ENCODE data around the gene GLI2.

The GLI2 gene

GRCh38 chr2:120776649-120777048, 41.0 kb downstream of the GLI2 start:
- H3K36me3 ChIP-seq (ENCODE audit: insufficient read depth, low read length) = no peaks in the 10 kb centered on the region
- TF ChIP-seq EZH2 (IDR thresholded peaks at IDR 0.05) = no peak
- no peak for TF ChIP-seq POLR2AphosphoS5 (IDR thresholded peaks at IDR 0.05; ENCODE audit: borderline replicate concordance, low read depth, low read length)
- no peak for TF ChIP-seq FOXP2 (optimal IDR thresholded peaks at IDR 0.05; ENCODE audit: control extremely low read depth, extremely low read length, insufficient read depth)

DNA sequence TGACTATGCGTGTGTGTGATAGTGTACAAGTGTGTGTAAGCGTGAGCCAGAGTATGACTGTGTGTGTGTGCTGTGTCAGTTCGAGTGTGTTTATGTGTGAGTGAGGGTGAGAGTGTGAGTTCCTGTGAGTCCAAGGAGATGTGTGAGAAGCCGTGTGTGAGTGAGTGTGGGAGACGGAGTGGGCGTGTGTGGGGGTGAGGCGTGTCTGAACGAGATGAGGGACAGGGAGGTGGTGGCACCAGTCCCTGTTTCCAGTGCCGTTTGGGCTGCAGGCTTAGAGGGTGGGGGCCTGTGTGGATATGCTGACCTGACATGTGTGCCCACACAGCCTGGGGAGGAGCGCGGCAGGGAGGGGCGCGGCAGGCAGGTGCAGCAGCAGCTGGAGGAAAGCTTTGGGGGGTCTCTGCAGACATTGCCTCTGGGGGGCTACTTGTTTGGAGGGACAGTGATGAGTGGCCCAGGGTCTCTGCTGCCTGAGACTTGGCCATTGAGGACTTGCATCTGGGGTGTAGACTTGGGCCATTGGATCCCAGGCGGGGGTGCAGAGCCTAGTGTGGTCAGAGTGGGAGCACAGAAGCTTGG, 41.6 kb downstream of the GLI2 start:
- H3K9ac ChIP-seq (ENCODE audit: insufficient read length) = no peak overlapping the region
- no peaks in the 10 kb centered on the region for H3K9me3 ChIP-seq (ENCODE audit: low read depth, low read length)
- TF ChIP-seq EZH2 (IDR thresholded peaks at IDR 0.05) (no peak), POLR2AphosphoS5 (IDR thresholded peaks at IDR 0.05; ENCODE audit: borderline replicate concordance, low read depth, low read length) (no peak), FOXP2 (optimal IDR thresholded peaks at IDR 0.05; ENCODE audit: control extremely low read depth, extremely low read length, insufficient read depth) (no peak)
- no peak overlapping the region for H3K27ac ChIP-seq
- no peak overlapping the region for H3K4me3 ChIP-seq
- DNase-seq (ENCODE audit: low read depth, low spot score) = no peak
- H3K36me3 ChIP-seq (ENCODE audit: insufficient read depth, low read length) = no peaks in the 10 kb centered on the region

More at GRCh38 chr2:120776649-120777048, 41.0 kb downstream of the GLI2 start:
- no peak overlapping the region for H3K27ac ChIP-seq
- no peak for DNase-seq (ENCODE audit: low read depth, low spot score)
- no peak overlapping the region for H3K9ac ChIP-seq (ENCODE audit: insufficient read length)
- no peak overlapping the region for H3K4me3 ChIP-seq
- no peaks in the 10 kb centered on the region for H3K9me3 ChIP-seq (ENCODE audit: low read depth, low read length)

DNA sequence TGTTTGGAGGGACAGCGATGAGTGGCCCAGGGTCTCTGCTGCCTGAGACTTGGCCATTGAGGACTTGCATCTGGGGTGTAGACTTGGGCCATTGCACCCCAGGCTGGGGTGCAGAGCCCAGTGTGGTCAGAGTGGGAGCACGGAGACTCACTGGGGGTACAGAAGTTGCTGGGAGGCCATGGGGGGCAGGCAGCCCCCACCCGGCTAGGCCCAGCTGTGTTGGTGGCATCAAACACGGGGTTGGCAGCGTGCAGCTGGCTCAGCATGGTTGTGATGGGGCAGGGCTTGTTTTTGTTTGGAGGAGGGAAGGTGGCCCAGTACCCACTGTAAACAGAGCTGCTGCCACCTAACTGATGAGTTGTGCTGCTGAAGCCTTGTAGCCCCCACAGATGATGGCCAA, 42.1 kb downstream of the GLI2 start:
- Histone ChIP-seq H3K36me3 (ENCODE audit: insufficient read depth, low read length) (no peaks in the 10 kb centered on the region), H3K9me3 (ENCODE audit: low read depth, low read length) (no peaks in the 10 kb centered on the region), H3K4me3 (no peak overlapping the region), H3K27ac (no peak overlapping the region), H3K9ac (ENCODE audit: insufficient read length) (no peak overlapping the region)
- DNase-seq (ENCODE audit: low read depth, low spot score) = no peak
- TF ChIP-seq FOXP2 (optimal IDR thresholded peaks at IDR 0.05; ENCODE audit: control extremely low read depth, extremely low read length, insufficient read depth) (no peak), POLR2AphosphoS5 (IDR thresholded peaks at IDR 0.05; ENCODE audit: borderline replicate concordance, low read depth, low read length) (no peak), EZH2 (IDR thresholded peaks at IDR 0.05) (no peak)

DNA sequence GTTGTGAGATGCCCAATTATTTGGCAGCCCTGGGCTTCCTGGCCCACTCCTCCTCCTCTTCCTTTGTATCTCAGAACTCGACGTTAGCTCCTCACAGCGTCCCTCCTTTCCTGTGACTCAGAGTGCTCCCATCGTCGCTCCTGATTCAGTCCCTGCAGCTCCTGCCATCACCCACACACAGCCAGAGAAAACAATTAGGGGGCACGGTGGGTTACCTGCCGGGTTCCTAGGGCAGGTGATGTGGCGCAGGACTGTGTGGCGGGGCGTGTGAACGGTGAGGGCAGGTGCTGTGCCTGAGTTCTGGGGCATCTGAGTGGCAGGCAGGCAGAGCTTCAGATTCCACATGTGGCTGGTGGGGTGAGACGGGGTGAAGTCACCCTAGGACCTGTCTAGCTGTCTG, 42.6 kb downstream of the GLI2 start:
- TF ChIP-seq POLR2AphosphoS5 (IDR thresholded peaks at IDR 0.05; ENCODE audit: borderline replicate concordance, low read depth, low read length) = no peak
- no peak for TF ChIP-seq FOXP2 (optimal IDR thresholded peaks at IDR 0.05; ENCODE audit: control extremely low read depth, extremely low read length, insufficient read depth)
- TF ChIP-seq EZH2 (IDR thresholded peaks at IDR 0.05) = no peak
- H3K9ac ChIP-seq (ENCODE audit: insufficient read length) = no peak overlapping the region

GRCh38 chr2:120779781-120780283, 44.2 kb downstream of the GLI2 start:
- no peak overlapping the region for H3K27ac ChIP-seq
- no peak overlapping the region for H3K9ac ChIP-seq (ENCODE audit: insufficient read length)
- no peak overlapping the region for H3K4me3 ChIP-seq
- no peak for DNase-seq (ENCODE audit: low read depth, low spot score)
- H3K9me3 ChIP-seq (ENCODE audit: low read depth, low read length) = no peaks in the 10 kb centered on the region
- TF ChIP-seq POLR2AphosphoS5 (IDR thresholded peaks at IDR 0.05; ENCODE audit: borderline replicate concordance, low read depth, low read length) (no peak), EZH2 (IDR thresholded peaks at IDR 0.05) (no peak)
- no peaks in the 10 kb centered on the region for H3K36me3 ChIP-seq (ENCODE audit: insufficient read depth, low read length)

More for the DNA sequence above, 42.6 kb downstream of the GLI2 start:
- Histone ChIP-seq H3K4me3 (no peak overlapping the region), H3K27ac (no peak overlapping the region), H3K36me3 (ENCODE audit: insufficient read depth, low read length) (no peaks in the 10 kb centered on the region), H3K9me3 (ENCODE audit: low read depth, low read length) (no peaks in the 10 kb centered on the region)
- DNase-seq (ENCODE audit: low read depth, low spot score) = no peak

DNA sequence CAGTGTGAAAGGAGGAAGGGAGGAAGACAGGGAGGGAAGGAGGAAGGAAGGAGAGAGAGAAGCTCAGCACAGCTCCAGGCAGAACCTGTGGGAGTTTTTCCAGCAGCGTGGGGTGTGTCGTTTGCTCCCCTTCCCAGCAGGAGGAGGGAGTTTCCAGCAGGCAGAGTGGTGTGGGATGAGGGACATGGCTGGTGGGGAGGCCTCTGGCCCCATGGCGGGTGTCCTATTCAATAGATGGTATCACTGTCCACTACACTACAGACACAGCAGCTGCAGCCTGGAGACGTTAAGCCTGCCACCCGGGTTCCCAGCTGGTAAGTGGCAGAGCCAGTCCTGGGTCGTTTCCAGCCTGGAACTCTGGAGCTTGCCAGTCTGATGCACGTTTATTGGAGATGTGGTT, 44.7 kb downstream of the GLI2 start:
- Histone ChIP-seq H3K27ac (no peak overlapping the region), H3K4me3 (no peak overlapping the region), H3K36me3 (ENCODE audit: insufficient read depth, low read length) (no peaks in the 10 kb centered on the region), H3K9ac (ENCODE audit: insufficient read length) (no peak overlapping the region), H3K9me3 (ENCODE audit: low read depth, low read length) (no peaks in the 10 kb centered on the region)
- TF ChIP-seq POLR2AphosphoS5 (IDR thresholded peaks at IDR 0.05; ENCODE audit: borderline replicate concordance, low read depth, low read length) (no peak), EZH2 (IDR thresholded peaks at IDR 0.05) (no peak), FOXP2 (optimal IDR thresholded peaks at IDR 0.05; ENCODE audit: control extremely low read depth, extremely low read length, insufficient read depth) (no peak)
- no peak for DNase-seq (ENCODE audit: low read depth, low spot score)

DNA sequence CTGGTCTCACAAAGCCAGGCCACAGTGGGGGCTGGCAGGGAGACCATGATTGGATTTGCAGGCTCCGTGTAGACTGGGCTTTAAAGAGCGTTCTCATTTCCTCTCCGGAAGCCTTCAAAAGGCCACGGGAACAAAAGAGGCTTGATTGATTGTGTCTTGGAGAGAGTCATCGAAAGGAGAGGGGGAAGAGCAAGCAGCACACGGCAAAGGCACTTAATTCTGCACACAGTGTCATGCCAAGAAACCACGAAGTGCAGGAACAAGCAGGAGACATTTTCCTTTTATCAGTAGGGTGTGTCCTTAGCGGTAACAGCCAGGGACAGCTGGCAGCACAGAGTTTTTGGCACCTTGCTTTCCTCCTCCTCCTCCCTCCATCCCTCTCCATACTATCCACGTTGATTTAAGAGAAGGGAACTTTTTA, 47.7 kb downstream of the GLI2 start:
- no peak for TF ChIP-seq EZH2 (IDR thresholded peaks at IDR 0.05)
- no peak for TF ChIP-seq POLR2AphosphoS5 (IDR thresholded peaks at IDR 0.05; ENCODE audit: borderline replicate concordance, low read depth, low read length)
- TF ChIP-seq FOXP2 (optimal IDR thresholded peaks at IDR 0.05; ENCODE audit: control extremely low read depth, extremely low read length, insufficient read depth) = no peak
- Histone ChIP-seq H3K27ac (no peak overlapping the region), H3K9ac (ENCODE audit: insufficient read length) (no peak overlapping the region), H3K4me3 (peak overlapping the region; percentile 39; the same call in 1 of the 2 replicates), H3K36me3 (ENCODE audit: insufficient read depth, low read length) (no peaks in the 10 kb centered on the region), H3K9me3 (ENCODE audit: low read depth, low read length) (no peaks in the 10 kb centered on the region)
- peak; percentile 6 for DNase-seq (ENCODE audit: low read depth, low spot score)

DNA sequence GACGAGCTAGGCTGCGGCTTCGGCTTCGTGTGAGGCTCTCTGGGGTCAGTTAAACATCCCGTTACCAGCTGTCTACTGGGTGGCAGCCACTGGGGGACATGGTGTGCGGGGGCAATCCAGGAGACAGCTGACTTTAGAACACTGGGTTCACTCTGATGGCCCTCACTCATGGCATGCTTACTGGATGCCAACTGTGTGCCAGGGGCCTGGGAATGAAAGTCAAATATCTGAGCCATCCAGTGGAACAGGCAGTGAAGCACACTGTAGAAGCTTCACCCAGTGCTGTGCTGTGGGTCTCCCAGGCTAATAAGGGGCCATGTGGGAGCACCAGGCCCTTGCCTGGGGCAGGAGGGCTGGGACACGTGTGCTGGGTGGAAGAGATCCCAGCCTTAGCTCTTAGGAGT, 48.3 kb downstream of the GLI2 start:
- Histone ChIP-seq H3K36me3 (ENCODE audit: insufficient read depth, low read length) (no peaks in the 10 kb centered on the region), H3K9ac (ENCODE audit: insufficient read length) (no peak overlapping the region), H3K4me3 (peak overlapping the region; percentile 39; the same call in 1 of the 2 replicates), H3K9me3 (ENCODE audit: low read depth, low read length) (no peaks in the 10 kb centered on the region), H3K27ac (no peak overlapping the region)
- TF ChIP-seq FOXP2 (optimal IDR thresholded peaks at IDR 0.05; ENCODE audit: control extremely low read depth, extremely low read length, insufficient read depth) = no peak
- TF ChIP-seq POLR2AphosphoS5 (IDR thresholded peaks at IDR 0.05; ENCODE audit: borderline replicate concordance, low read depth, low read length) = no peak
- TF ChIP-seq EZH2 (IDR thresholded peaks at IDR 0.05) = no peak
- no peak for DNase-seq (ENCODE audit: low read depth, low spot score)
